ENCODE measurements around the gene ZNF385B.

DNA sequence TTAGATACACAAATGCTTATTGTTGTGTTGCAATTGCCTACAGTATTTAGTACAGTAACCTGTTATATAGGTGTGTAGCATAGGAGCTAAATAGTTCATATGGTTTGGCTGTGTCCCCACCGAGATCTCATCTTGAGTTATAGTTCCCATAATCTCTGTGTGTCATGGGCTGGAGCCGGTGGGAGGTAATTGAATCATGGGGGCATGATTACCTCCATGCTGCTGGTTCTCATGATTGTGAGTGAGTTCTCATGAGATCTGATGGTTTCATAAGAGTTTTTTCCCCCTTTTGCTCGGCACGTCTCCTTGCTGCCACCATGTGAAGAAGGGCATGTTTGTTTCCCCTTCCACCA lies 406.3 kb downstream of the ZNF385B start:
- no peak for TF ChIP-seq EZH2phosphoT487 (IDR thresholded peaks at IDR 0.05; ENCODE audit: borderline replicate concordance)
- no peak for TF ChIP-seq POLR2A (IDR thresholded peaks at IDR 0.05; ENCODE audit: borderline replicate concordance, extremely low read depth, insufficient read depth, insufficient read length)
- TF ChIP-seq JUND (IDR thresholded peaks at IDR 0.05), result no peak
- no peak for TF ChIP-seq YY1 (IDR thresholded peaks at IDR 0.05; ENCODE audit: extremely low read depth, insufficient replicate concordance, low read depth, low read length)
- TF ChIP-seq TCF7L2 (IDR thresholded peaks at IDR 0.05; ENCODE audit: borderline replicate concordance, extremely low read depth, insufficient read depth, insufficient read length), result no peak
- no peak for TF ChIP-seq CTCF (IDR thresholded peaks at IDR 0.05 in 2 of 3, conservative IDR thresholded peaks at IDR 0.05 in 1 of 3; ENCODE audit: borderline replicate concordance in 1 of 3, insufficient read depth in 1 of 3, low read depth in 2 of 3, low read length in 2 of 3)
- TF ChIP-seq CEBPB (IDR thresholded peaks at IDR 0.05; ENCODE audit: low read depth), result no peak
- TF ChIP-seq ZNF274 (IDR thresholded peaks at IDR 0.05; ENCODE audit: low read depth, low read length), result no peak
- no peak for TF ChIP-seq POLR2AphosphoS5 (IDR thresholded peaks at IDR 0.05; ENCODE audit: low read depth, low read length)
- TF ChIP-seq, protein P1, sequence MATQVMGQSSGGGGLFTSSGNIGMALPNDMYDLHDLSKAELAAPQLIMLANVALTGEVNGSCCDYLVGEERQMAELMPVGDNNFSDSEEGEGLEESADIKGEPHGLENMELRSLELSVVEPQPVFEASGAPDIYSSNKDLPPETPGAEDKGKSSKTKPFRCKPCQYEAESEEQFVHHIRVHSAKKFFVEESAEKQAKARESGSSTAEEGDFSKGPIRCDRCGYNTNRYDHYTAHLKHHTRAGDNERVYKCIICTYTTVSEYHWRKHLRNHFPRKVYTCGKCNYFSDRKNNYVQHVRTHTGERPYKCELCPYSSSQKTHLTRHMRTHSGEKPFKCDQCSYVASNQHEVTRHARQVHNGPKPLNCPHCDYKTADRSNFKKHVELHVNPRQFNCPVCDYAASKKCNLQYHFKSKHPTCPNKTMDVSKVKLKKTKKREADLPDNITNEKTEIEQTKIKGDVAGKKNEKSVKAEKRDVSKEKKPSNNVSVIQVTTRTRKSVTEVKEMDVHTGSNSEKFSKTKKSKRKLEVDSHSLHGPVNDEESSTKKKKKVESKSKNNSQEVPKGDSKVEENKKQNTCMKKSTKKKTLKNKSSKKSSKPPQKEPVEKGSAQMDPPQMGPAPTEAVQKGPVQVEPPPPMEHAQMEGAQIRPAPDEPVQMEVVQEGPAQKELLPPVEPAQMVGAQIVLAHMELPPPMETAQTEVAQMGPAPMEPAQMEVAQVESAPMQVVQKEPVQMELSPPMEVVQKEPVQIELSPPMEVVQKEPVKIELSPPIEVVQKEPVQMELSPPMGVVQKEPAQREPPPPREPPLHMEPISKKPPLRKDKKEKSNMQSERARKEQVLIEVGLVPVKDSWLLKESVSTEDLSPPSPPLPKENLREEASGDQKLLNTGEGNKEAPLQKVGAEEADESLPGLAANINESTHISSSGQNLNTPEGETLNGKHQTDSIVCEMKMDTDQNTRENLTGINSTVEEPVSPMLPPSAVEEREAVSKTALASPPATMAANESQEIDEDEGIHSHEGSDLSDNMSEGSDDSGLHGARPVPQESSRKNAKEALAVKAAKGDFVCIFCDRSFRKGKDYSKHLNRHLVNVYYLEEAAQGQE (IDR thresholded peaks at IDR 0.05; ENCODE audit: low read depth), result no peak
- no peak for TF ChIP-seq EZH2 (IDR thresholded peaks at IDR 0.05)
- no peak for TF ChIP-seq SIN3A (IDR thresholded peaks at IDR 0.05; ENCODE audit: low read depth)

Data from HCT116 (cell line).